ENCODE measurements around the gene MERTK. TPM values are rescaled to one million over a fixed set of nuclear protein-coding genes. Genes with fewer than 3 reads are reported as not detected.
"Not testable (repeated sequence)": the region's sequence is repeated elsewhere in the genome, so short reads cannot be mapped to it uniquely, and the experiment has no call there.

Gene MERTK
- total RNA-seq, 4 donors from 2014 or later = 5.5 to 6.7 (median 5.7) TPM

GRCh38 chr2:111924617-111925107 is 26.3 kb downstream of the MERTK start:
- no peak overlapping the region for H3K27ac ChIP-seq
- no peak for DNase-seq (ENCODE audit: low spot score in 2 of 2)
- H3K27me3 ChIP-seq = no peaks in the 10 kb centered on the region
- peaks cover 9% of the 10 kb centered on the region for H3K36me3 ChIP-seq
- no peak overlapping the region for H3K4me3 ChIP-seq
- no peaks in the 10 kb centered on the region for H3K9me3 ChIP-seq
- WGBS = 93% methylated on average over 3 of the region's 3 CpGs
- H3K4me1 ChIP-seq = peaks cover 6% of the 10 kb centered on the region
- no peak for TF ChIP-seq POLR2A (IDR thresholded peaks at IDR 0.05)
- TF ChIP-seq POLR2AphosphoS5 (IDR thresholded peaks at IDR 0.05) = no peak
- no peak for TF ChIP-seq EP300 (IDR thresholded peaks at IDR 0.05)
- TF ChIP-seq CTCF (IDR thresholded peaks at IDR 0.05) = no peak

DNA sequence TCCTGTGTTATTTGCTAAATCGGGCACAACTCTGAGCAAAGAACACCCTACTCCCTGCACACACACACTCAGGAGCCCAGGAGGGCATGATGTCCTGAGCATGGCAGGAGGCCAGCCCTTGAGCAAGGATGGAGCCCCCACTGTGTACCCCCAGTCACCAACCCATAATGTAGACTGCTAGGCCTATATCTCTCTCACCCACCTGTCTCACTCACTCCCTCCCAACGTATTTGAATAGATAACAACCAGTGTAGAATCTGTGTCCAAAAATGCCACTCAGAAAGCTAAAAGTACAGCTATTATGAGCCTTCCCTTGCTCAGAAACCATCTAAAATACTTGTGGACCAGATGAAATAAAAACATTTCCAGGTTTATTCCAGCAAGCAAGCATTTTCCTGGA is 29.3 kb downstream of the MERTK start:
- no peaks in the 10 kb centered on the region for H3K9me3 ChIP-seq
- no peak for DNase-seq (ENCODE audit: low spot score in 2 of 2)
- TF ChIP-seq POLR2AphosphoS5 (IDR thresholded peaks at IDR 0.05) (no peak), CTCF (IDR thresholded peaks at IDR 0.05) (no peak), EP300 (IDR thresholded peaks at IDR 0.05) (no peak), POLR2A (IDR thresholded peaks at IDR 0.05) (no peak)
- H3K27me3 ChIP-seq = no peaks in the 10 kb centered on the region
- H3K36me3 ChIP-seq = peaks cover 16% of the 10 kb centered on the region
- no peak overlapping the region for H3K27ac ChIP-seq
- H3K4me3 ChIP-seq = no peak overlapping the region
- WGBS = 91% methylated on average over 2 of the region's 2 CpGs
- peaks cover 14% of the 10 kb centered on the region for H3K4me1 ChIP-seq

DNA sequence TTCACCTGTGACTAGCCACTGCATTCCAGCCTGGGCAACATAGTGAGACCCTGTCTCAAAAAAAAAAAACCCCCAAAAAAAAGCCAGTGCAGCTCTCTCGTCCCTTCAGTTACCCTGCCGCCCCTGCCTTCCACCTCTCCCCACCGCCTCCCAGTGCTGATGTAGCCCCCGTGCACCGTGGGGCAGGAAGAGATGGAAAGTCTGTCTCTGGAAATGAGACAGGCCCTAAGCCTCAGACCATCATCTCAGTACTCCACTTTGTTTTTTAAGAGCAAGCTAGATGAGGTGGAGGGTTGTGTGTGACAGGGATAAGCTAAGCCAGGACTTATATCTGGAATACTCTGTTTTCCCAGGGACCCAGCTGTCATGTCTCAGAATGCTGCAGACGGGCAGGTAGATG is 32.0 kb downstream of the MERTK start:
- peaks cover 14% of the 10 kb centered on the region for H3K4me1 ChIP-seq
- peak overlapping the region; percentile 34 for H3K27ac ChIP-seq
- H3K36me3 ChIP-seq = peaks cover 9% of the 10 kb centered on the region
- H3K9me3 ChIP-seq = no peaks in the 10 kb centered on the region
- H3K4me3 ChIP-seq = no peak overlapping the region
- 79% methylated on average over 6 of the region's 6 CpGs for WGBS
- DNase-seq (ENCODE audit: low spot score in 2 of 2) = no peak
- H3K27me3 ChIP-seq = no peaks in the 10 kb centered on the region
- TF ChIP-seq POLR2AphosphoS5 (IDR thresholded peaks at IDR 0.05) = no peak
- TF ChIP-seq EP300 (IDR thresholded peaks at IDR 0.05) = no peak
- TF ChIP-seq POLR2A (IDR thresholded peaks at IDR 0.05) = no peak

- peaks cover 9% of the 10 kb centered on the region for H3K36me3 ChIP-seq
- no peak for TF ChIP-seq POLR2AphosphoS5 (IDR thresholded peaks at IDR 0.05)
- TF ChIP-seq POLR2A (IDR thresholded peaks at IDR 0.05) = no peak
- TF ChIP-seq EP300 (IDR thresholded peaks at IDR 0.05) = no peak
- TF ChIP-seq CTCF (IDR thresholded peaks at IDR 0.05) = no peak
- no peak for DNase-seq (ENCODE audit: low spot score in 2 of 2)
- peaks cover 14% of the 10 kb centered on the region for H3K4me1 ChIP-seq
- no peak overlapping the region for H3K4me3 ChIP-seq
- H3K9me3 ChIP-seq = no peaks in the 10 kb centered on the region
- no peak overlapping the region for H3K27ac ChIP-seq
- whole genome bisulfite sequencing = 36% methylated on average over 2 of the region's 2 CpGs
- no peaks in the 10 kb centered on the region for H3K27me3 ChIP-seq
Observed at GRCh38 chr2:111930875-111931274, 32.5 kb downstream of the MERTK start.

GRCh38 chr2:111932841-111933291 is 34.5 kb downstream of the MERTK start:
- TF ChIP-seq POLR2A (IDR thresholded peaks at IDR 0.05) = no peak
- TF ChIP-seq CTCF (IDR thresholded peaks at IDR 0.05) = no peak
- no peak for TF ChIP-seq EP300 (IDR thresholded peaks at IDR 0.05)
- TF ChIP-seq POLR2AphosphoS5 (IDR thresholded peaks at IDR 0.05) = no peak
- Histone ChIP-seq H3K4me1 (peaks cover 9% of the 10 kb centered on the region), H3K27me3 (no peaks in the 10 kb centered on the region), H3K9me3 (no peaks in the 10 kb centered on the region), H3K27ac (no peak overlapping the region), H3K36me3 (peaks cover 9% of the 10 kb centered on the region), H3K4me3 (no peak overlapping the region)
- DNase-seq (ENCODE audit: low spot score in 2 of 2) = no peak
- 92% methylated on average over 4 of the region's 4 CpGs for WGBS

- WGBS = 84% methylated on average over 4 of the region's 4 CpGs
- not testable (repeated sequence) for H3K27ac ChIP-seq
Observed at GRCh38 chr2:111933900-111934299, 35.5 kb downstream of the MERTK start.

More at GRCh38 chr2:111933900-111934299, 35.5 kb downstream of the MERTK start:
- not testable (repeated sequence) for H3K4me3 ChIP-seq; H3K27me3 ChIP-seq; H3K36me3 ChIP-seq; DNase-seq (ENCODE audit: low spot score in 2 of 2); H3K9me3 ChIP-seq; H3K4me1 ChIP-seq

Data from suprapubic skin (tissue), 4 donors.